Measurements from ENCODE around the gene HLTF.

Gene HLTF

DNA sequence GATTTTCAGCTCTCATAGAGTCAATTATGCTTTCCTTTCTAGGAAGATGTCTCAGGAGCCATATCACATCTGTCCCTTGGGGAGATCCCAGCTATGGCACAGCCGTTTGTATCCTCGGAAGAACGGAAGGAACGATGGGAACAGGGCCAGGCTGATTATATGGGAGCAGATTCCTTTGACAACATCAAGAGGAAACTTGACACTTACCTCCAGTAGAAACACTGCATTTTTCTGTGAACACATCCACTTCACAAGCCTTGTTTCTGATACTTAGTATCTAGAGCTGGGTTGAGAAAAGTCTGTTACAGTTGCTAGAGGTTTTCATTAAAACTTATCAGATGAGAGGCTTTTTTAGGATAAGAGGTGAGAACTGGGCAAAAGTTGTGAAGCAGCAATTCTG lies 59.6 kb downstream of the HLTF start:
- ChIA-PET CTCF (no interaction called here), POLR2A (ENCODE audit: low non-redundant PET) (no interaction called here)
- TF ChIP-seq, protein P1, sequence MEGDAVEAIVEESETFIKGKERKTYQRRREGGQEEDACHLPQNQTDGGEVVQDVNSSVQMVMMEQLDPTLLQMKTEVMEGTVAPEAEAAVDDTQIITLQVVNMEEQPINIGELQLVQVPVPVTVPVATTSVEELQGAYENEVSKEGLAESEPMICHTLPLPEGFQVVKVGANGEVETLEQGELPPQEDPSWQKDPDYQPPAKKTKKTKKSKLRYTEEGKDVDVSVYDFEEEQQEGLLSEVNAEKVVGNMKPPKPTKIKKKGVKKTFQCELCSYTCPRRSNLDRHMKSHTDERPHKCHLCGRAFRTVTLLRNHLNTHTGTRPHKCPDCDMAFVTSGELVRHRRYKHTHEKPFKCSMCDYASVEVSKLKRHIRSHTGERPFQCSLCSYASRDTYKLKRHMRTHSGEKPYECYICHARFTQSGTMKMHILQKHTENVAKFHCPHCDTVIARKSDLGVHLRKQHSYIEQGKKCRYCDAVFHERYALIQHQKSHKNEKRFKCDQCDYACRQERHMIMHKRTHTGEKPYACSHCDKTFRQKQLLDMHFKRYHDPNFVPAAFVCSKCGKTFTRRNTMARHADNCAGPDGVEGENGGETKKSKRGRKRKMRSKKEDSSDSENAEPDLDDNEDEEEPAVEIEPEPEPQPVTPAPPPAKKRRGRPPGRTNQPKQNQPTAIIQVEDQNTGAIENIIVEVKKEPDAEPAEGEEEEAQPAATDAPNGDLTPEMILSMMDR (conservative IDR thresholded peaks at IDR 0.05; ENCODE audit: low read depth): no peak
- no peak overlapping the region for H3K27ac ChIP-seq
- no peak for DNase-seq (ENCODE audit: low spot score)

- CTCF ChIA-PET: no interaction called here
- POLR2A ChIA-PET (ENCODE audit: low non-redundant PET): no interaction called here
Measured at GRCh38 chr3:149023951-149024350, 62.4 kb downstream of the HLTF start.

DNA sequence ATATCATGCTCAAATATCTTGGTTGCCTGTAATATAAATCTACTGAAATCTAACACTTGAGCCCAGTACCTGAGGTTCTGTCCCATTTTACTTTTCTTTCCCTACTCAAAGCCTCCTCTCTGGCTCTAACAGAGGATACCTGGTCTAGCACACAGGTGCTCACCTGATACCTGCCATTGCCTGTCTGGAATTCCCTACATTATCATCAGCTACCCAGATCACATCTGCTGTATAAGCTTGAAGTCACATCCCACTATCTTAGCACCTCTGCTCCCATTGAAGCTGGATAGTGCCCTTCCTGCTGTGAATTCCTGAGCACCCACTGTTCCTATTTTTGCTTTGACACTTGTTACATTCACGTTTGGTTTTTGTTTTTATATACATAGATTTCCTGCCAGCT lies 64.5 kb downstream of the HLTF start:
- ChIA-PET POLR2A (ENCODE audit: low non-redundant PET) (no interaction called here), CTCF (interaction anchor here (0.6 kb wide), 1 partner anchor 537 kb away, joined by 3 read pairs; no protein-coding TSS in a partner anchor)
- TF ChIP-seq, protein P1 (conservative IDR thresholded peaks at IDR 0.05; ENCODE audit: low read depth): no peak
- DNase-seq (ENCODE audit: low spot score): no peak
- H3K27ac ChIP-seq: no peak overlapping the region

More at GRCh38 chr3:149023951-149024350, 62.4 kb downstream of the HLTF start:
- DNase-seq (ENCODE audit: low spot score): no peak
- no peak overlapping the region for H3K27ac ChIP-seq
- TF ChIP-seq, protein P1 (conservative IDR thresholded peaks at IDR 0.05; ENCODE audit: low read depth): no peak

- ChIA-PET POLR2A (ENCODE audit: low non-redundant PET) (no interaction called here), CTCF (no interaction called here)
- no peak overlapping the region for H3K27ac ChIP-seq
- no peak for DNase-seq (ENCODE audit: low spot score)
- TF ChIP-seq, protein P1 (conservative IDR thresholded peaks at IDR 0.05; ENCODE audit: low read depth): no peak
Measured at GRCh38 chr3:149020839-149021252, 65.5 kb downstream of the HLTF start.

- no peak for DNase-seq (ENCODE audit: low spot score)
- TF ChIP-seq, protein P1 (conservative IDR thresholded peaks at IDR 0.05; ENCODE audit: low read depth): no peak
- H3K27ac ChIP-seq: no peak overlapping the region
- ChIA-PET POLR2A (ENCODE audit: low non-redundant PET) (no interaction called here), CTCF (no interaction called here)
Measured at GRCh38 chr3:149020196-149020838, 66.0 kb downstream of the HLTF start.

DNA sequence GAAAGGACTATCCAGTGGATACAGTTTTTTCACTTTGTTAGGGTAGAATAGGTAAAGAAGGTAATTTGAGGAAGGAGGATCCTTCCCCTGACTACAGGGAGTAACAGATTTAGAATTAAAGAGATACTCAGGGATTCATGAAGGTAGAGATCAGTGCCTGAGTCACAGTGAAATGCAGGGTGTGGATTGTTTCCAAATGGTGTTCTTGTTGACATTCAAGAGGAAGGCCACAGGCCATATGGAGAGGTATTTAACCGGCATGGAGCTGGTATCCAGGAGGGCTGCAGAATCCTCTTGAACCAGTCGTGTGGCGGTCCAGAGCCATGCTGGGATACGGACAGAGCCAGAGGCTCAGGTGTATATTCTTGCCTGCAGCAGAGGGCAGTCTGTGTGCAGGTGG lies 66.8 kb downstream of the HLTF start:
- TF ChIP-seq, protein P1 (conservative IDR thresholded peaks at IDR 0.05; ENCODE audit: low read depth): no peak
- H3K27ac ChIP-seq: no peak overlapping the region
- no peak for DNase-seq (ENCODE audit: low spot score)
- ChIA-PET CTCF (no interaction called here), POLR2A (ENCODE audit: low non-redundant PET) (no interaction called here)
